GM12878 (cell line): Measurements from ENCODE around the gene ARL14. TPM values are rescaled to one million over a fixed set of nuclear protein-coding genes. Genes with fewer than 3 reads are reported as not detected.

Source experiments
- BCL11A ChIP-seq: IDR thresholded peaks from 2 replicates; pipeline ENCODE4 v1.6.1; 2011; ENCODE audit warnings: low read depth, low read length
- CHD2 ChIP-seq: IDR thresholded peaks from 2 replicates; pipeline ENCODE4 v1.6.1; 2011; ENCODE audit warnings: low read depth, low read length, improper control_type of control experiment, borderline replicate concordance
- HDAC6 ChIP-seq: fragments of 200-600 bp; sonication (generic); IDR thresholded peaks from one replicate; pipeline ENCODE4 v1.8.0; 2017; ENCODE audit warnings: antibody characterized with exemption; ENCODE audit not compliant: unreplicated experiment
- HDGF ChIP-seq: fragments of 450-650 bp; IDR thresholded peaks from 2 replicates; pipeline ENCODE4 v1.6.1; 2016; ENCODE audit warnings: antibody characterized with exemption
- MTA2 ChIP-seq: fragments of 450-650 bp; IDR thresholded peaks from 2 replicates; pipeline ENCODE4 v1.6.1; 2016; ENCODE audit warnings: low read depth, mild to moderate bottlenecking, moderate library complexity
- NFIC ChIP-seq: IDR thresholded peaks from 2 replicates; pipeline ENCODE4 v1.6.1; 2012; ENCODE audit warnings: low read depth, mild to moderate bottlenecking, inconsistent platforms, low read length, moderate library complexity
- RAD21 ChIP-seq: IDR thresholded peaks from 2 replicates; pipeline ENCODE4 v1.6.1; 2011; ENCODE audit warnings: mild to moderate bottlenecking, low read depth, low read length, moderate library complexity; ENCODE audit not compliant: insufficient read depth
- SIX5 ChIP-seq: IDR thresholded peaks from 2 replicates; pipeline ENCODE4 v1.6.1; 2011; ENCODE audit warnings: mild to moderate bottlenecking, low read depth, low read length, moderate library complexity; ENCODE audit not compliant: severe bottlenecking
- SMAD5 ChIP-seq: IDR thresholded peaks from 2 replicates; pipeline ENCODE4 v1.6.1; 2016; ENCODE audit warnings: antibody characterized with exemption, low read depth
- TAF1 ChIP-seq: IDR thresholded peaks from 2 replicates; pipeline ENCODE4 v1.6.1; 2011; ENCODE audit warnings: mild to moderate bottlenecking, low read depth, low read length, borderline replicate concordance
- TCF12 ChIP-seq: IDR thresholded peaks from 2 replicates; pipeline ENCODE4 v1.6.1; 2011; ENCODE audit warnings: low read depth, mild to moderate bottlenecking, low read length
- ZNF24 ChIP-seq: fragments of 450-650 bp; IDR thresholded peaks from 2 replicates; pipeline ENCODE4 v1.6.1; 2017; ENCODE audit warnings: antibody characterized with exemption, mild to moderate bottlenecking
- polyA plus RNA-seq, 11 experiments: library from polyadenylated mRNA; depleted of rRNA in 4 of 11; unstranded in 6 of 11; stranded (reverse) in 5 of 11; fragments of >200 nt; fragmentation: Nextera tagmentation in 4 of 11; fragmentation: Illumina TruSeq in 1 of 11; extraction: Ambion mirVana in 4 of 11; extraction: Trizol in 1 of 11; gene quantifications; 1 replicate in 1 of 11; 2 replicates in 10 of 11; pipeline versions ENCODE4 v1.2.1 to v1.2.3, GENCODE V29; 2011 to 2016; ENCODE audit warnings: inconsistent platforms in 2 of 11, missing spikeins in 2 of 11, low read depth in 1 of 11
- total RNA-seq, 4 experiments: library from RNA; depleted of rRNA in 3 of 4; stranded (reverse); fragments of >200 nt in 3 of 4; fragmentation: Illumina TruSeq in 1 of 4; extraction: Trizol in 1 of 4; gene quantifications; 2 replicates each; pipeline versions ENCODE4 v1.2.1 to v1.2.3, GENCODE V29; 2013 to 2021
- TF ChIP-seq, protein P1 (sequence below): fragments of 450-650 bp; conservative IDR thresholded peaks from 2 replicates; pipeline ENCODE4 v1.6.1; 2017; ENCODE audit warnings: mild to moderate bottlenecking, moderate library complexity
- TF ChIP-seq, protein P2 (sequence below): fragments of 450-650 bp; IDR thresholded peaks from 2 replicates; pipeline ENCODE4 v1.6.1; 2017; ENCODE audit warnings: mild to moderate bottlenecking
- TF ChIP-seq, protein P3 (sequence below): IDR thresholded peaks from 2 replicates; pipeline ENCODE4 v1.6.1; 2012; ENCODE audit warnings: improper control_type of control experiment, low read depth, low read length; ENCODE audit not compliant: insufficient replicate concordance
- TF ChIP-seq, protein P4 (sequence below), 3 experiments: IDR thresholded peaks in 2 of 3; conservative IDR thresholded peaks in 1 of 3; 2 replicates each; pipeline ENCODE4 v1.5.1; 2011; ENCODE audit warnings: low read depth in 3 of 3, low read length in 3 of 3, mild to moderate bottlenecking in 3 of 3, control low read depth in 2 of 3, moderate library complexity in 2 of 3, inconsistent platforms in 1 of 3, mixed read lengths in 1 of 3; ENCODE audit not compliant: control insufficient read depth in 2 of 3, insufficient read depth in 1 of 3; ENCODE audit errors: extremely low read depth in 1 of 3

The ARL14 gene
- total and polyA plus RNA-seq, 10 of the 15 experiments (the other 5 are each of a cell fraction or from before 2014, with no cell fraction given) = 0.04 to 0.18 TPM; not detected in 8

DNA sequence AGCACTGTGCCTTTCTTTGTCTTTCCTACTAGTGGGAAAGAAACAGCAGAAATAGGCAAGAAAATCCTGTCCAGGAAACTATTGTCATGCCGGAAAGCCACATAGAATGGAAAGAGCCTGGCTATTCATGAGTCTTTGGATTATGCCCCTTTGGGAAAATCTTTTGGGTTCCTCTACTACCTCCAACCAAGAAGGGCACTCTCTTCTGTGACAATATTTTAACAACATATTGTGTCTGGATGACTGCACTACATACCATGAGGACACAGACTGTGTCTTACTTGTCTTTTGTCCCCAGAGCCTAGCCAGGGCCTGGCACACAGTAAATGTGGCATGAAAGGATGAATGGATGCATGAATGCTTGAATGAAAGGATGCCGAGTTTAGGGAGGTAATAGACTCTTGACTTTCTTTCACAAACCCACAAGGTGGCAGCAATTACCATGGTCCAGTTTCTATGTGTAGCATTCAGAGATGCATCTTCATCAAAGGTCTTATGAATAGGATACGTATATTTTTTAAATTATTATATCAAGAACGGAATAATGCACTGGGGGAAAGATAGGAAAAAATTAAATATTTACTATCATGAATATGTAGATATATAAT, 30.3 kb downstream of the ARL14 start (continued):
- TF ChIP-seq, protein P1, sequence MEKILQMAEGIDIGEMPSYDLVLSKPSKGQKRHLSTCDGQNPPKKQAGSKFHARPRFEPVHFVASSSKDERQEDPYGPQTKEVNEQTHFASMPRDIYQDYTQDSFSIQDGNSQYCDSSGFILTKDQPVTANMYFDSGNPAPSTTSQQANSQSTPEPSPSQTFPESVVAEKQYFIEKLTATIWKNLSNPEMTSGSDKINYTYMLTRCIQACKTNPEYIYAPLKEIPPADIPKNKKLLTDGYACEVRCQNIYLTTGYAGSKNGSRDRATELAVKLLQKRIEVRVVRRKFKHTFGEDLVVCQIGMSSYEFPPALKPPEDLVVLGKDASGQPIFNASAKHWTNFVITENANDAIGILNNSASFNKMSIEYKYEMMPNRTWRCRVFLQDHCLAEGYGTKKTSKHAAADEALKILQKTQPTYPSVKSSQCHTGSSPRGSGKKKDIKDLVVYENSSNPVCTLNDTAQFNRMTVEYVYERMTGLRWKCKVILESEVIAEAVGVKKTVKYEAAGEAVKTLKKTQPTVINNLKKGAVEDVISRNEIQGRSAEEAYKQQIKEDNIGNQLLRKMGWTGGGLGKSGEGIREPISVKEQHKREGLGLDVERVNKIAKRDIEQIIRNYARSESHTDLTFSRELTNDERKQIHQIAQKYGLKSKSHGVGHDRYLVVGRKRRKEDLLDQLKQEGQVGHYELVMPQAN = no peak
- TF ChIP-seq NFIC = no peak
- no peak for TF ChIP-seq TCF12
- TF ChIP-seq HDGF = no peak
- no peak for TF ChIP-seq SIX5
- no peak for TF ChIP-seq BCL11A
- no peak for TF ChIP-seq MTA2
- TF ChIP-seq, protein P2, sequence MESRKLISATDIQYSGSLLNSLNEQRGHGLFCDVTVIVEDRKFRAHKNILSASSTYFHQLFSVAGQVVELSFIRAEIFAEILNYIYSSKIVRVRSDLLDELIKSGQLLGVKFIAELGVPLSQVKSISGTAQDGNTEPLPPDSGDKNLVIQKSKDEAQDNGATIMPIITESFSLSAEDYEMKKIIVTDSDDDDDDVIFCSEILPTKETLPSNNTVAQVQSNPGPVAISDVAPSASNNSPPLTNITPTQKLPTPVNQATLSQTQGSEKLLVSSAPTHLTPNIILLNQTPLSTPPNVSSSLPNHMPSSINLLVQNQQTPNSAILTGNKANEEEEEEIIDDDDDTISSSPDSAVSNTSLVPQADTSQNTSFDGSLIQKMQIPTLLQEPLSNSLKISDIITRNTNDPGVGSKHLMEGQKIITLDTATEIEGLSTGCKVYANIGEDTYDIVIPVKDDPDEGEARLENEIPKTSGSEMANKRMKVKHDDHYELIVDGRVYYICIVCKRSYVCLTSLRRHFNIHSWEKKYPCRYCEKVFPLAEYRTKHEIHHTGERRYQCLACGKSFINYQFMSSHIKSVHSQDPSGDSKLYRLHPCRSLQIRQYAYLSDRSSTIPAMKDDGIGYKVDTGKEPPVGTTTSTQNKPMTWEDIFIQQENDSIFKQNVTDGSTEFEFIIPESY = no peak
- TF ChIP-seq, protein P3, sequence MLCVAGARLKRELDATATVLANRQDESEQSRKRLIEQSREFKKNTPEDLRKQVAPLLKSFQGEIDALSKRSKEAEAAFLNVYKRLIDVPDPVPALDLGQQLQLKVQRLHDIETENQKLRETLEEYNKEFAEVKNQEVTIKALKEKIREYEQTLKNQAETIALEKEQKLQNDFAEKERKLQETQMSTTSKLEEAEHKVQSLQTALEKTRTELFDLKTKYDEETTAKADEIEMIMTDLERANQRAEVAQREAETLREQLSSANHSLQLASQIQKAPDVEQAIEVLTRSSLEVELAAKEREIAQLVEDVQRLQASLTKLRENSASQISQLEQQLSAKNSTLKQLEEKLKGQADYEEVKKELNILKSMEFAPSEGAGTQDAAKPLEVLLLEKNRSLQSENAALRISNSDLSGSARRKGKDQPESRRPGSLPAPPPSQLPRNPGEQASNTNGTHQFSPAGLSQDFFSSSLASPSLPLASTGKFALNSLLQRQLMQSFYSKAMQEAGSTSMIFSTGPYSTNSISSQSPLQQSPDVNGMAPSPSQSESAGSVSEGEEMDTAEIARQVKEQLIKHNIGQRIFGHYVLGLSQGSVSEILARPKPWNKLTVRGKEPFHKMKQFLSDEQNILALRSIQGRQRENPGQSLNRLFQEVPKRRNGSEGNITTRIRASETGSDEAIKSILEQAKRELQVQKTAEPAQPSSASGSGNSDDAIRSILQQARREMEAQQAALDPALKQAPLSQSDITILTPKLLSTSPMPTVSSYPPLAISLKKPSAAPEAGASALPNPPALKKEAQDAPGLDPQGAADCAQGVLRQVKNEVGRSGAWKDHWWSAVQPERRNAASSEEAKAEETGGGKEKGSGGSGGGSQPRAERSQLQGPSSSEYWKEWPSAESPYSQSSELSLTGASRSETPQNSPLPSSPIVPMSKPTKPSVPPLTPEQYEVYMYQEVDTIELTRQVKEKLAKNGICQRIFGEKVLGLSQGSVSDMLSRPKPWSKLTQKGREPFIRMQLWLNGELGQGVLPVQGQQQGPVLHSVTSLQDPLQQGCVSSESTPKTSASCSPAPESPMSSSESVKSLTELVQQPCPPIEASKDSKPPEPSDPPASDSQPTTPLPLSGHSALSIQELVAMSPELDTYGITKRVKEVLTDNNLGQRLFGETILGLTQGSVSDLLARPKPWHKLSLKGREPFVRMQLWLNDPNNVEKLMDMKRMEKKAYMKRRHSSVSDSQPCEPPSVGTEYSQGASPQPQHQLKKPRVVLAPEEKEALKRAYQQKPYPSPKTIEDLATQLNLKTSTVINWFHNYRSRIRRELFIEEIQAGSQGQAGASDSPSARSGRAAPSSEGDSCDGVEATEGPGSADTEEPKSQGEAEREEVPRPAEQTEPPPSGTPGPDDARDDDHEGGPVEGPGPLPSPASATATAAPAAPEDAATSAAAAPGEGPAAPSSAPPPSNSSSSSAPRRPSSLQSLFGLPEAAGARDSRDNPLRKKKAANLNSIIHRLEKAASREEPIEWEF = no peak
- TF ChIP-seq CHD2 = no peak
- no peak for TF ChIP-seq TAF1
- TF ChIP-seq, protein P4, sequence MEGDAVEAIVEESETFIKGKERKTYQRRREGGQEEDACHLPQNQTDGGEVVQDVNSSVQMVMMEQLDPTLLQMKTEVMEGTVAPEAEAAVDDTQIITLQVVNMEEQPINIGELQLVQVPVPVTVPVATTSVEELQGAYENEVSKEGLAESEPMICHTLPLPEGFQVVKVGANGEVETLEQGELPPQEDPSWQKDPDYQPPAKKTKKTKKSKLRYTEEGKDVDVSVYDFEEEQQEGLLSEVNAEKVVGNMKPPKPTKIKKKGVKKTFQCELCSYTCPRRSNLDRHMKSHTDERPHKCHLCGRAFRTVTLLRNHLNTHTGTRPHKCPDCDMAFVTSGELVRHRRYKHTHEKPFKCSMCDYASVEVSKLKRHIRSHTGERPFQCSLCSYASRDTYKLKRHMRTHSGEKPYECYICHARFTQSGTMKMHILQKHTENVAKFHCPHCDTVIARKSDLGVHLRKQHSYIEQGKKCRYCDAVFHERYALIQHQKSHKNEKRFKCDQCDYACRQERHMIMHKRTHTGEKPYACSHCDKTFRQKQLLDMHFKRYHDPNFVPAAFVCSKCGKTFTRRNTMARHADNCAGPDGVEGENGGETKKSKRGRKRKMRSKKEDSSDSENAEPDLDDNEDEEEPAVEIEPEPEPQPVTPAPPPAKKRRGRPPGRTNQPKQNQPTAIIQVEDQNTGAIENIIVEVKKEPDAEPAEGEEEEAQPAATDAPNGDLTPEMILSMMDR (IDR thresholded peaks at IDR 0.05 in 2 of 3, conservative IDR thresholded peaks at IDR 0.05 in 1 of 3; ENCODE audit: control insufficient read depth in 2 of 3, extremely low read depth in 1 of 3, insufficient read depth in 1 of 3, low read depth in 3 of 3, low read length in 3 of 3) = peak; percentile 42 to 68 (median 46); a peak in 5 of 6 replicates
- TF ChIP-seq ZNF24 = no peak
- TF ChIP-seq RAD21 = peak; percentile 78
- TF ChIP-seq HDAC6 = no peak
- no peak for TF ChIP-seq SMAD5
